Small intestine (tissue), 7 donors: ENCODE measurements around the gene TBC1D14. TPM values are rescaled to one million over a fixed set of nuclear protein-coding genes. Genes with fewer than 3 reads are reported as not detected.

ENCODE experiments used
- DNase-seq, 2 donors: peaks; one replicate each; pipeline versions ENCODE4 v3.0.0 to v3.0.0-alpha.2; 2013
- FAIRE-seq: peaks from 2 replicates; lab custom pipeline; 2012; peaks lifted over from hg19 to GRCh38; lab: Jason Lieb, UNC
- H3K27ac ChIP-seq, 3 donors: one replicate each; pipeline ENCODE4 v1.5.1; 2013; ENCODE audit warnings: low read length in 2 of 3, mild to moderate bottlenecking in 2 of 3, control low read depth in 1 of 3, inconsistent platforms in 1 of 3, low read depth in 1 of 3, moderate library complexity in 1 of 3
- H3K27me3 ChIP-seq, 3 donors: one replicate each; pipeline ENCODE4 v1.6.1; 2013; ENCODE audit warnings: low read length in 3 of 3, inconsistent platforms in 1 of 3; ENCODE audit not compliant: control insufficient read depth in 3 of 3, insufficient read depth in 3 of 3
- H3K36me3 ChIP-seq, 3 donors: one replicate each; pipeline ENCODE4 v1.6.1; 2013; ENCODE audit warnings: low read length in 3 of 3, inconsistent platforms in 1 of 3, low read depth in 1 of 3, mild to moderate bottlenecking in 1 of 3, moderate library complexity in 1 of 3; ENCODE audit not compliant: control insufficient read depth in 3 of 3, insufficient read depth in 2 of 3
- H3K4me1 ChIP-seq, 3 donors: one replicate each; pipeline ENCODE4 v1.6.1; 2013; ENCODE audit warnings: low read length in 2 of 3, inconsistent platforms in 1 of 3, low read depth in 1 of 3, mild to moderate bottlenecking in 1 of 3, moderate library complexity in 1 of 3; ENCODE audit not compliant: control insufficient read depth in 3 of 3, insufficient read depth in 2 of 3
- H3K4me3 ChIP-seq, 3 donors: one replicate each; pipeline ENCODE4 v1.5.1; 2013; ENCODE audit warnings: low read length in 3 of 3, control low read depth in 1 of 3, inconsistent platforms in 1 of 3, low read depth in 1 of 3, mild to moderate bottlenecking in 1 of 3, moderate library complexity in 1 of 3
- H3K9me3 ChIP-seq, 2 donors: one replicate each; pipeline ENCODE4 v1.6.1; 2013; ENCODE audit warnings: low read depth in 1 of 2, low read length in 1 of 2; ENCODE audit not compliant: control insufficient read depth in 2 of 2, insufficient read depth in 1 of 2
- WGBS, 3 donors: extraction: QIAGEN DNeasy Blood & Tissue Kit; methylation state at CpG; one replicate each; pipeline ENCODE4 v1.1.7; 2013; 5-methylcytosine and 5-hydroxymethylcytosine counted together
- polyA plus RNA-seq, 4 donors: library from polyadenylated mRNA; stranded (reverse) in 3 of 4; unstranded in 1 of 4; fragments of 200-250 nt in 3 of 4; fragments of 120-200 nt in 1 of 4; gene quantifications; one replicate each; pipeline versions ENCODE4 v1.2.1 to v1.2.3, GENCODE V29; 2013
- donor health status: healthy with polysubstance abuse.
- donor health status: control.
- donor health status: control.
- donor health status: Bipolar disorder and iron deficiency.
- donor health status: healthy.

Gene TBC1D14
- polyA plus RNA-seq, 4 donors: 16.8 to 57.8 (median 25.2) TPM

GRCh38 chr4:7016086-7016485 lies 106.5 kb downstream of the TBC1D14 start:
- Histone ChIP-seq H3K9me3 (no peaks in the 10 kb centered on the region), H3K36me3 (peaks cover 0 to 74% (median 19%) of the 10 kb centered on the region in 3 donors), H3K27ac (no peak overlapping the region), H3K27me3 (no peaks in the 10 kb centered on the region), H3K4me3 (no peak overlapping the region), H3K4me1 (peaks cover 0 to 11% (median 0%) of the 10 kb centered on the region in 3 donors)
- no peak for DNase-seq
- FAIRE-seq: no peak
- 78 to 83% (median 80%) methylated on average over 11 of the region's 11 CpGs for WGBS, 3 donors

DNA sequence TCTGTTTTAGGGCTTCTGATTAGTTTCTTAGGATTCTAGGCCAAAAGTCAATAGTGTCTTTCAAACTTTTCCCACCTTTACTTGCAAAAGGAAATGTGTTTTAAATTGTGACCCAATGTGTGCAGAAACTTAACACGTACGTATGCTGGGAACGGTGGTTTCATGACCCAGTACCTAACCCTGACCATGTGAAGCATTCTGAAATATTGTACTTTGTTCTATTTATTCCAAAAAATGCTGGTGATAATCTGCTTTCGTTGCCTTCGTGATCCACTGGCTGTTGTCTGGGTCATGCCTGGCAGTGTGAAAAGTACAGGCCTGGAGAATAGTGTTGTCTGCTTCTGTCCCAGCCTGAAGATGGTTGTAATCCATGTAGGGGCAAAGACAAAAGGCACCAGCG lies 106.9 kb downstream of the TBC1D14 start:
- Histone ChIP-seq H3K4me1 (peaks cover 0 to 11% (median 0%) of the 10 kb centered on the region in 3 donors), H3K27ac (no peak overlapping the region), H3K36me3 (peaks cover 0 to 74% (median 18%) of the 10 kb centered on the region in 3 donors), H3K9me3 (no peaks in the 10 kb centered on the region), H3K27me3 (no peaks in the 10 kb centered on the region), H3K4me3 (no peak overlapping the region)
- WGBS, 3 donors: 92 to 98% (median 95%) methylated on average over 6 of the region's 6 CpGs
- no peak for DNase-seq
- FAIRE-seq: no peak

DNA sequence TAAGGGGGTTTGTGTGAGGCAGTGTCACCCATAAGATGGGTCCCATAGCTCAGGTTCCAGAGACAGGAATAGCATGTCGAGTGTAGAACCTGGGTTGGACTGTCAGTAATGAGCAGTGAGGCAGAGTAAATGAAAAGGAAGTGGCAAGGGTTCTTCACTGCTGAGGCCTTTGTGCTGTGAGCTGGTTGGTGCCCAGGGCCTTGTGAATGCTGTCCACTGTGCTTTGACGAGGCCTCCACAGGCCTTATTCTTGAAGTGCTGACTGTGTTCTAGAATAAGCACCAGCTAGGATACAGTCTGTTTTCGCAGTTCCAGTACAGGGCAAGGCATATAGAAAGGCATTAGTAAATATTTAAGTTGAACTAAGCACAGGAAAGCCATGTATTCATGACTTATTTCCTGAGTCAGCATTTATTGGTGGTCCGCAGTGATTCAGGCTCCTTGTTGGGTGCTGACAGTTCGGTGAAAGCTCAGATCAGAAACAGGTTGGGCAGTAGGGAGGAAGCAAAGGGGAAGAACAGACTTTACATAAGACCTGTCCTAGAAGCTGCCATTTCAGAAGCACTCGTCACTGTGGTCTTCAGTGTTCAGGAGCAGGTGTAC lies 107.9 kb downstream of the TBC1D14 start:
- Histone ChIP-seq H3K4me1 (peaks cover 0 to 11% (median 0%) of the 10 kb centered on the region in 3 donors), H3K27ac (no peak overlapping the region), H3K27me3 (no peaks in the 10 kb centered on the region), H3K36me3 (peaks cover 9 to 79% (median 18%) of the 10 kb centered on the region in 3 donors), H3K9me3 (no peaks in the 10 kb centered on the region), H3K4me3 (no peak overlapping the region)
- FAIRE-seq: no peak
- no peak for DNase-seq
- WGBS, 3 donors: 92 to 96% (median 95%) methylated on average over 6 of the region's 6 CpGs

DNA sequence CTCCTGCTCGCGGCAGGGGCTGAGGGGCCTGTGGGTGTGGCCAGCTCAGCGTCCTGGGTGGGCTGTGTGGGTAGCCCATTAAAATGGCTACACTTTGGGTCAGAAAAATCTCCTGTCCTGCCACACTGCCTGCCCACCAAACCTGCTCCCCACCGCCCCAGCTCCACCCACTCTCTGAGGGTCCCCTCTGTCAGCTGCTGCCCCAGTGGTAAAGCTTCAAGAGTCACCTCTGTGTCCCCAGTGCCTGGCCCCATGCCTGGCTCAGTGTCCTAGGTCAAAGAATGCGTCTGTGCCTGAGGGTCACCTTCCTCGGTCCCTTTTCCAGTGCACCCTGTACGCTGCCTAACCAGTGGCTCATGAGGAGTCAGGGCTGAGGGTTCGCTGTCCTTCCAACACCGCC lies 108.7 kb downstream of the TBC1D14 start:
- FAIRE-seq (no peak), DNase-seq (no peak)
- no peak overlapping the region for H3K27ac ChIP-seq
- no peaks in the 10 kb centered on the region for H3K9me3 ChIP-seq
- 96 to 97% (median 97%) methylated on average over 9 of the region's 9 CpGs for WGBS, 3 donors
- peaks cover 9 to 81% (median 18%) of the 10 kb centered on the region in 3 donors for H3K36me3 ChIP-seq
- H3K4me1 ChIP-seq: peaks cover 0 to 11% (median 0%) of the 10 kb centered on the region in 3 donors
- H3K4me3 ChIP-seq: no peak overlapping the region
- H3K27me3 ChIP-seq: no peaks in the 10 kb centered on the region

DNA sequence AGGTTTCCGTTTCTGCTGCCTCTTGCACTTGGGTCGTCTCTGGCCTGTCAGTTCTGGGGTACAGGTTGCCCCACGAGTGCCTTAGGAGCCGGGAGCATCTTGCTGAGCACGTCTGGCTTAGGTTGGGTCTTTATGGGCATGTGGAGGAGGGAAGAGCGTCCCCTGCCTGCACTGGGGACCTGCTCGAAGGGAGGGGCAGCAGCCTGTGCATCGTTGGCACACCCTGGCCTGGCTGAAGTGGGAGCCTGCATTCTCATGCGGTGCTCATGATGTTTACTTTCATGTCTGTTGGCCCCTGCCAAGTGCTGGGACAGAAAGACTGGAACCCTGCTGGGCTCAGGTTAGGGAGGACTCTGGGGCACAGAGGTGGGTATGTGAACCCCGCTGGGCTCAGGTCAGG lies 109.7 kb downstream of the TBC1D14 start:
- Histone ChIP-seq H3K9me3 (no peaks in the 10 kb centered on the region), H3K27me3 (no peaks in the 10 kb centered on the region), H3K4me1 (peaks cover 0 to 11% (median 0%) of the 10 kb centered on the region in 3 donors), H3K27ac (no peak overlapping the region), H3K4me3 (no peak overlapping the region), H3K36me3 (peaks cover 14 to 83% (median 20%) of the 10 kb centered on the region in 3 donors)
- WGBS, 3 donors: 89 to 95% (median 94%) methylated on average over 9 to 10 of the region's 10 CpGs
- FAIRE-seq (no peak), DNase-seq (no peak)

DNA sequence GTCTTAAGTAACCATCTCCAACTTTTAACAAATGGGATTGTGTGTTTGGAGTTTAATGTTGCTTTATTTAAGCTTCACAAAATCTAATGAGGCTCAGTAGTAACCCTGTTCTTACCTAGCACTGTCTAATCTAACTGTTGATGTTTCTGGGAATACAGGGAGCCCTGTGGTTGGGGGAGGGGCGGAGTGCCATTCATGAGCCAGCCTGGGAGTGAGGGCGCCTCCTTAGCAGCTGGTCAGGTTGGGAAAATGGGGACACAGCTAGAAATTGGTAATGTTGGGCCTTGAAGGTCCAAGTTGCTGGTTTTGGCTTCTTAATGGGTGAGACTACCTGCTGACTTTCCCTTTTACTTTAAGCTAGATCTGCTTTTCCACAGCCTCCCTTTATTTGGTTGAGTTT lies 110.7 kb downstream of the TBC1D14 start:
- H3K36me3 ChIP-seq: peaks cover 14 to 83% (median 14%) of the 10 kb centered on the region in 3 donors
- H3K4me1 ChIP-seq: peaks cover 0 to 10% (median 0%) of the 10 kb centered on the region in 3 donors
- WGBS, 3 donors: 87 to 94% (median 91%) methylated on average over 2 of the region's 2 CpGs
- DNase-seq: no peak
- no peak overlapping the region for H3K4me3 ChIP-seq
- H3K9me3 ChIP-seq: no peaks in the 10 kb centered on the region
- no peak overlapping the region for H3K27ac ChIP-seq
- FAIRE-seq: no peak
- H3K27me3 ChIP-seq: no peaks in the 10 kb centered on the region

GRCh38 chr4:7020856-7021255 lies 111.2 kb downstream of the TBC1D14 start:
- DNase-seq (no peak), FAIRE-seq (no peak)
- no peaks in the 10 kb centered on the region for H3K9me3 ChIP-seq
- peaks cover 0 to 5% (median 0%) of the 10 kb centered on the region in 3 donors for H3K4me1 ChIP-seq
- peaks cover 9 to 84% (median 17%) of the 10 kb centered on the region in 3 donors for H3K36me3 ChIP-seq
- H3K4me3 ChIP-seq: no peak overlapping the region
- H3K27me3 ChIP-seq: no peaks in the 10 kb centered on the region
- WGBS, 3 donors: 93 to 94% (median 94%) methylated on average over 11 of the region's 11 CpGs
- no peak overlapping the region for H3K27ac ChIP-seq

- DNase-seq: no peak
- H3K27ac ChIP-seq: no peak overlapping the region
- no peaks in the 10 kb centered on the region for H3K4me1 ChIP-seq
- 71 to 77% (median 76%) methylated on average over 5 of the region's 5 CpGs for WGBS, 3 donors
- no peaks in the 10 kb centered on the region for H3K9me3 ChIP-seq
- peaks cover 6 to 83% (median 18%) of the 10 kb centered on the region in 3 donors for H3K36me3 ChIP-seq
- FAIRE-seq: no peak
- no peaks in the 10 kb centered on the region for H3K27me3 ChIP-seq
- no peak overlapping the region for H3K4me3 ChIP-seq
Measured at GRCh38 chr4:7021355-7021754, 111.7 kb downstream of the TBC1D14 start.
